Measurements from ENCODE around the gene ZNF189.
A peak's percentile ranks its signal among the peaks of the same experiment; 100 is the strongest.

ZNF189 gene

DNA sequence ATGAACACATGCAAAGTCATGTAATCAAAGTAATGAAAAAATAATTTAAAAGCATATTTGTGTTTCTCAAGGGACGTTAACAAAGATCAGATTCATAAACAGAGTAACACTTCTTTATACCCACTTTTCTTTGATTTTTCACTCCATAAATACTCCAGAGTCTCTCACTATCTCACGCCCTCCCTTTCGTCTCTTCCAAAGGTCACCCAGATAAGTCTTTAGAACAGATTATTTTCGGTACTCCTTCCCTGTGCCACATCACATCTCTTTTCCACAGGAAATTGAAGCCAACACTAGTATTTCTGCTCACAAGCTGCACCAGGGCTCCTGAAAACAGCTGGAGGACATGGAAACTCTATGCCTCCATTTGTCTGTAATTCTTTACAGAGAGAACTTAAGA, 52.3 kb downstream of the ZNF189 start:
- TF ChIP-seq, protein P1, sequence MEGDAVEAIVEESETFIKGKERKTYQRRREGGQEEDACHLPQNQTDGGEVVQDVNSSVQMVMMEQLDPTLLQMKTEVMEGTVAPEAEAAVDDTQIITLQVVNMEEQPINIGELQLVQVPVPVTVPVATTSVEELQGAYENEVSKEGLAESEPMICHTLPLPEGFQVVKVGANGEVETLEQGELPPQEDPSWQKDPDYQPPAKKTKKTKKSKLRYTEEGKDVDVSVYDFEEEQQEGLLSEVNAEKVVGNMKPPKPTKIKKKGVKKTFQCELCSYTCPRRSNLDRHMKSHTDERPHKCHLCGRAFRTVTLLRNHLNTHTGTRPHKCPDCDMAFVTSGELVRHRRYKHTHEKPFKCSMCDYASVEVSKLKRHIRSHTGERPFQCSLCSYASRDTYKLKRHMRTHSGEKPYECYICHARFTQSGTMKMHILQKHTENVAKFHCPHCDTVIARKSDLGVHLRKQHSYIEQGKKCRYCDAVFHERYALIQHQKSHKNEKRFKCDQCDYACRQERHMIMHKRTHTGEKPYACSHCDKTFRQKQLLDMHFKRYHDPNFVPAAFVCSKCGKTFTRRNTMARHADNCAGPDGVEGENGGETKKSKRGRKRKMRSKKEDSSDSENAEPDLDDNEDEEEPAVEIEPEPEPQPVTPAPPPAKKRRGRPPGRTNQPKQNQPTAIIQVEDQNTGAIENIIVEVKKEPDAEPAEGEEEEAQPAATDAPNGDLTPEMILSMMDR (IDR thresholded peaks at IDR 0.05), result no peak
- TF ChIP-seq ZFX (IDR thresholded peaks at IDR 0.05; ENCODE audit: borderline replicate concordance), result no peak

DNA sequence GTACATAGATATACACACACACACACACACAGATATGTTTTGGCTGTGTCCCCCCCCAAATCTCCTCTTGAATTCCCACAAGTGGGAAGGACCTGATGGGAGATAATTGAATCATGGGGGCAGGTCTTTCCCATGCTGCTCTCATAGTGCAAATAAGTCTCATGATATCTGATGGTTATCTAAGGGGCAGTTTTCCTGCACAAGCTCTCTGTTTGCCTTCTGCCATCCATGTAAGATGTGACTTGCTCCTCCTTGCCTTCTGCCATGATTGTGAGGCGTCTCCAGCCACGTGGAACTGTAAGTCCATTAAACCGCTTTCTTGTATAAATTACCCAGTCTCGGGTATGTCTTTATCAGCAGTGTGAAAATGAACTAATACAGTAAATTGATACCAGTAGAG, 52.8 kb downstream of the ZNF189 start:
- H3K27ac ChIP-seq, result no peak overlapping the region
- TF ChIP-seq ZFX (IDR thresholded peaks at IDR 0.05; ENCODE audit: borderline replicate concordance), result no peak
- TF ChIP-seq, protein P1 (IDR thresholded peaks at IDR 0.05), result no peak

More for the DNA sequence above, 52.3 kb downstream of the ZNF189 start:
- H3K27ac ChIP-seq, result no peak overlapping the region

DNA sequence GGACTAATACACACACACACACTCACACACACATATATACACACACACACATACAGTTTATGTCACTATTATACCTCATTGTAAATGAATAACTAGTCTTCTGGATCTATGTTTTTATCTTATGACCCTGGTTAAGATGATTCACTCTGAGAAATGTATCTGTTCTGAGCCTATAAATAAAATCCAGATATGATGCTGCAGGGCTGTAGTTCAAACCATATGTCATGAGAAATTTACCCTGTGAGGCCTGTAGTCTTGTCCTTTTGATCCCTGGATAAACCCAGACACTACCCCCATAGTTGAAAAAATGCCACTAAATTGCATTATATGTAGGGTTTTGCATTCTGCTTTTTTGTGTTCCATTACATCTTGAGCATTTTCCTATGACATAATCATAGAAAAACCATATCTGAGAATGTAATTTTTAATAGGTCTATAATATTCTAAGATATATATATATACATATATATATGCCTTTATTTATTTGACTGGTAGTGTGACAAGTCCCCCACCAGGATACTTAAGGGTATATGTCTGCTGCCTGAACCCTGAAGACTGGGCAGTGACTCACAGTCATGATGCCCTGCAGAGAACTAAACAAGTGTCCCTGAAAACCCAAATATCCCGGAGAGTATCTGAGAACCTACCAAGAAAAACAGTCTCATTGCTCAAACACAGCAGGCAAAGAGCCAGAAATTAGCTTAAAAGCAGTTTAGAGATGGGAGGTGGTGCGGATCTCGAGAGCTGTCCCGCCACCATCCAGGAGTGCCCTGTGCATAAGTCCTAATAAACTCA, 55.3 kb downstream of the ZNF189 start:
- TF ChIP-seq, protein P1 (IDR thresholded peaks at IDR 0.05), result no peak
- TF ChIP-seq ZFX (IDR thresholded peaks at IDR 0.05; ENCODE audit: borderline replicate concordance), result no peak
- H3K27ac ChIP-seq, result no peak overlapping the region

DNA sequence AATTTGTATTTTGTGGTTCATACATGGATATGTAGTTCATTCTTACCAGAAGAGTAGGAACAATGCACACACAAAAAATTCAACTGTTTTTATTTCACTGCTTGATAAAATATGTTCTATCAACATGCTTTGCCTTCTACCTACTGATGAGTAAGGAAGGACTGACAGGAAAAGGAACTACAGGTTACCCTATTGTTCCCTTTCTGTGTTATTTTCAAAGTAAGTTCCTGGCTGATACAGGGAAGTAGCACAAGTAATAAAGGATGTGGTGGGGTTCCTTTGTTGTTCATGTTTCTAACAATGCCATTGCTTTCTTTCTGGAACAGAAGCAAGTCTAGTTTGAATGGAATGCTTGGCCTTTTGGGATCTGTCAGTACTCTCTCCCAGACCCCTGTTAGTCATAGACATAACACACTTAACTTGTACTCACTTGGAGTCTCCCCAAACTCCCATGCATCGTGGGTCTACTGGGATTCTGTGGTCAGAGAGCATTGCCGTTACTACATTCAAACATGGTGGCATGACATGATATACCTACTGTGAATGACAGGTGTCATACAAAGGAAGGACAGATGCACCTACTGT, 57.1 kb downstream of the ZNF189 start:
- TF ChIP-seq ZFX (IDR thresholded peaks at IDR 0.05; ENCODE audit: borderline replicate concordance), result no peak
- TF ChIP-seq, protein P1 (IDR thresholded peaks at IDR 0.05), result no peak
- H3K27ac ChIP-seq, result no peak overlapping the region

DNA sequence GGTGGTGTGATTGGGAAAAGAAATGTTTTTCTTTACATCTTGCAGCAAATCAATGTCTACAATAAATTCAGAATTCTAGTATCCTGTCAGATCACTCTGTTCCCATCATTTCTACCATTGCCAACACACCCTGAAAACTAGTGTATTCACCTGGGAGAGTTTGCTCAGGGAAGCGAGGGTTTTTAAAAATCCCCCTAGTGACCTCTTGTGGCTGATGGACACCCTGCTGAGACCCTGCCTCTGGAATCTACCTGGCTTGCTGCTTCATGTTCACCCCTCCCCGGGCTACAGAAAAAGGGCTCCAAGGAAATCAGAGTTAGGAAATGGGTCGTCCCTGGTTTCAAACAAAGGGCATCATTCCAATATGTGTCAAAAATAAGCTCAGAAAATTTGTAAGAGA, 58.4 kb downstream of the ZNF189 start:
- no peak overlapping the region for H3K27ac ChIP-seq
- TF ChIP-seq ZFX (IDR thresholded peaks at IDR 0.05; ENCODE audit: borderline replicate concordance), result no peak
- TF ChIP-seq, protein P1 (IDR thresholded peaks at IDR 0.05), result no peak

DNA sequence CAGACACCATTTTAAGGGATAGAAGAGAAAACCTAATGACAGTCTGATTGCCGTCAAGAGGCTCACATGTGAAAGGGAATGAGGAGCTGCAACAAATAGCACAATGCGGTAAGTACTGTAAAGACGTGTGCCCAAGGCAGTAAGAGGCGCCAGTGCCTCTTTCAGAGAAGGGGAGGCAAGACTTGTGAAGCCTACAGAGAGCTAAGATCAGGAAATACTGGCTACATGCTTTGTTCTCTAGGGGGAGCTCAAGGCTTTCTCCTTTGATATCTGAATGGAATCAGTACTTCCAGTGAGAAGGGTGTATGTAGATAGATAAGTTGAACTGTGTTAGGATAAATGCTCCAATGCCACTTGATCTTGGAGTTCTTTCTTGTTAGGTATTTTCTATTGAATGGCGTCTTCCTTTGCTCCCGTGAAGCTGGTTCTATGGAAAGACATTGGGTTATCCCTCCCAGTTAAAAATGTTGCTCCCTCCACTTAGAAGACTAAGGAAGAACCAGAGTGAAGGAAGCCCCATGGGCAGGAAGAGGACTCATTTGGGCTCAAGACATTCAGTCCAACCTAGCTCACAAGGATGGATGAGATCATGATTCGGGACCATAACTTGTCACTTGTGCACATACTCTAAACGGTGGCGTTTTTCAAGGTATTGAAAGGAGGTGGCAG, 60.4 kb downstream of the ZNF189 start:
- no peak overlapping the region for H3K27ac ChIP-seq
- TF ChIP-seq, protein P1 (IDR thresholded peaks at IDR 0.05), result peak; percentile 83
- no peak for TF ChIP-seq ZFX (IDR thresholded peaks at IDR 0.05; ENCODE audit: borderline replicate concordance)

Data from 22Rv1 (cell line).